GM18907 (cell line): ENCODE measurements around the gene AGAP5.
"Not testable (repeated sequence)": the region's sequence is repeated elsewhere in the genome, so short reads cannot be mapped to it uniquely, and the experiment has no call there.

ENCODE experiments used
- ATAC-seq: cut with Tn5 transposase; IDR thresholded peaks from one replicate; pipeline ENCODE4 v1.9.1; 2021; ENCODE audit warnings: mild to moderate bottlenecking, moderate library complexity; ENCODE audit not compliant: unreplicated experiment

AGAP5 gene

DNA sequence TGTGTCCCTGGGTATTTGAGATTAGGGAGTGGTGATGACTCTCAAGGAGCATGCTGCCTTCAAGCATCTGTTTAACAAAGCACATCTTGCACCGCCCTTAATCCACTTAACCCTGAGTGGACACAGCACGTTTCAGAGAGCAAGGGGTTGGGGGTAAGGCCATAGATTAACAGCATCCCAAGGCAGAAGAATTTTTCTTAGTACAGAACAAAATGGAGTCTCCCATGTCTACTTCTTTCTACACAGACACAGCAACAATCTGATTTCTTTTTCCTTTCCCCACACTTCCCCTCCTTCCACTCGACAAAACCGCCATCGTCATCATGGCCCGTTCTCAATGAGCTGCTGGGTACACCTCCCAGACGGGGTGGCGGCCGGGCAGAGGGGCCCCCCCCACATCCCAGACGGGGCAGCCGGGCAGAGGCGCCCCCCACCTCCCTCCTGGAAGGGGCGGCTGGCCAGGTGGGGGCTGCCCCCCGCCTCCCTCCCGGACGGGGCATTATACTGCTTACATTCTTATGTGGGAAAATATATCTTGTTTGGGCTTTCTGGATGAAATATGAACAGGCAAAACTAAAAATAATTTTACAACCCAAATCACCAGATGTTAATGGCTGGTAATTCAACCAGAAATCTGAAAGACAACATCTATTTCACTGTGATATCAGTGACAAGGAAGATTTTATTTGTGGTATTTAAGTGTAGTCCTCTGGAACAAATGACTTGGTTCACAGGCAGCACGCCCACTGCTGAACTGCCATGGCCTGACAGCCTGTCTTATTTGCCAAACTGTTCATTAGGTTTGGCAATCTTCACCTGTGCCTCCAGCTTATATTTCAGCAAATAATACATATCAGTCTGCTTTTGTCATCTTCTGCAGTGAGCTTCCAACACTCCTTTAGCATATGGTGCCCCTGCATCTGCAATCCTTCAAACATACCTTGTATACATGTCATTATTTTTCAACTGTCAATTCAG, 17.6 kb upstream of the AGAP5 start:
- not testable (repeated sequence) for ATAC-seq

DNA sequence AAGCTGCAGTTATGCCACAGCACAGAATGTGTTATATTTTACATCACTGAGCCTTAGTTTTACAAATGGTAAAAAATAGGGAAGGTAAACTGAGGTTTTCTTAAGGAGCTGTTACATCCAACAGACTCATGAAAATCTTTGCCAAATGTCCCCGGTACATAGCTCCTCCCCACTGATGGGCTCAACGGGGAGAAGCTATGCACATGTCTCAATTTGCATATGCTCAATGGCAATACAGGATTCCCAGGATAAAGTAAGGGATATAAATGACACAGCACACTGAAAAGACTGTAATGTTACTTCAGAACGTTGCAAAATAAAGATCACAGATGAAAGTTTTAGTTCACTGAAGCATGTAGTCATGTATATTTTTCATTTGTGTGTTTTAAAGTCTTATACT, 16.6 kb upstream of the AGAP5 start:
- ATAC-seq: not testable (repeated sequence)

- not testable (repeated sequence) for ATAC-seq
Observed at GRCh38 chr10:73713912-73714311, 16.0 kb upstream of the AGAP5 start.

DNA sequence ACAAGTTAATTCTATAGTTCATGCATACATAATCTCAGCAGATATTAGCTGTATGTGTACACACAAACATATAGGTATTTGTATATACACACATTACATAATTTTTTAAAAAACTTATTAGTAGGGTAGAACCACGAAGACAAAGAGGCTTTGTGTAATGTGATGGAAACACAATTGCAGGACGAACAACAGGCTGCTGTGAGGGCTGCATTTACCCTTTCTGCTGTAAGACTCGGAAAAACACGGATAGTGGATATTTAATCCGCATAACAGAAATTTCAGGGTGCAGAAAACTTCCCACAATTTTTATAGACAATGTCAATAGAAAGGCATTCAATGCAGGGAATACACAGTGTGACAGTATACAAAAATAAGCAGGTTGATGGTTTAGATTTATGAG, 13.8 kb upstream of the AGAP5 start:
- not testable (repeated sequence) for ATAC-seq

DNA sequence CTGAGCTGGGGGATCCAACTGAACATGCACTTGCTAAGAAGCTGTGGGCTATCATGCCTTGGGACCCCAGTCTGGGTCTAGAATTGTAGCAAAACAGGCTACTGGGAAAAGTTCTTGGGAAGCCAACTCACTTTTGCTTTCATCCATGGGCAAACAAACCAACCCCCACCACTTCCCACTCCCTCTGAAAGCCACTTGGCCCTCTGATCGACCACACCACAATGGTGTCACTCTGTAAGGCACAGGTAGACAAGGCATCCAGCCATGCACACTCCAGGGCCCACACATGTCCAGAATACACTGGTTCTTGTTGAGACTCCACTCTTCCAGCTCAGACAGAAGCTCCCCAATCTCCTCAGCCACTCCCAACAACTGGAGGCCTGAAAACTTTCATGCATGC, 10.2 kb upstream of the AGAP5 start:
- ATAC-seq: not testable (repeated sequence)

GRCh38 chr10:73707628-73708027, 9.7 kb upstream of the AGAP5 start:
- not testable (repeated sequence) for ATAC-seq

GRCh38 chr10:73706488-73706887, 8.6 kb upstream of the AGAP5 start:
- not testable (repeated sequence) for ATAC-seq

GRCh38 chr10:73705506-73706072, 7.7 kb upstream of the AGAP5 start:
- ATAC-seq: not testable (repeated sequence)

GRCh38 chr10:73703924-73704323, 6.0 kb upstream of the AGAP5 start:
- ATAC-seq: not testable (repeated sequence)

DNA sequence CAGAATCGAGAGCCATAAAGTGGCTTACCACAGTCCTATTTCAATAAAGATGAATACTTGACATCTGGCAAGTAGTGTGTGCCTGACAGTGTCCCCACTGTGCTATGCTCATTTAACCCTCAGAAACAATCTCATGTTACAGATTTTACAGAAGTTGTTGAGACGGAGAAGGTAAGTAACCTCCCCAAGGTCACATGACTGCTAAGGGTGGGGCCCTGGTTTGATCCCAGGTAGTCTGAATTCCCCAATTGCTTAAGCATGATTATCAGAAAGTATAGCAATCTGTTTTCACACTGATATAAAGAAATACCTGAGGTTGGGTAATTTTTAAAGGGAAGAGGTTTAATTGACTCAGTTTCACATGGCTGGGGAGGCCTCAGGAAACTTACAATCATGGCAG, 910 bp upstream of the AGAP5 start:
- ATAC-seq: not testable (repeated sequence)

GRCh38 chr10:73695302-73695701, 2.6 kb downstream of the AGAP5 start:
- not testable (repeated sequence) for ATAC-seq

- ATAC-seq: not testable (repeated sequence)
Observed at GRCh38 chr10:73690755-73691154, 7.2 kb downstream of the AGAP5 start.

GRCh38 chr10:73689596-73689995, 8.3 kb downstream of the AGAP5 start:
- not testable (repeated sequence) for ATAC-seq

DNA sequence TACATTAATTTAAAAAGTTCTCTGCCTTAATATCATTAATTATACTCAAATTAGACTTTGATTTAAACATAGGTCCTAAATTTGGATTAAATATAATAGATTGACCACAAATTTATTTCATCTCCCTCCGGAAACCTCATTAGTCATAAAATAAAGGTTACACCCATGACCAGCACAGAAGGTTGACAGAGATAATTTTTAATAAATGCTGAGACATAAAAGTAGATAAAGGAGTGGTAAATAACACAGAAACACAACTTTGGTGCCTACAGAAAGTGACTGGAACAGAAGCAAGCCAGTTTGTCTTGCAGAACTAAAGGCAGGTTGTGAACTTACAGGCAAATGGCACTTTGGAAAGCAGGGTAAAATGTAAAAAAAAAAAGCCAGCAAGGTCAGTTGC, 10.3 kb downstream of the AGAP5 start:
- not testable (repeated sequence) for ATAC-seq

GRCh38 chr10:73674546-73674945, 23.4 kb downstream of the AGAP5 start:
- not testable (repeated sequence) for ATAC-seq

DNA sequence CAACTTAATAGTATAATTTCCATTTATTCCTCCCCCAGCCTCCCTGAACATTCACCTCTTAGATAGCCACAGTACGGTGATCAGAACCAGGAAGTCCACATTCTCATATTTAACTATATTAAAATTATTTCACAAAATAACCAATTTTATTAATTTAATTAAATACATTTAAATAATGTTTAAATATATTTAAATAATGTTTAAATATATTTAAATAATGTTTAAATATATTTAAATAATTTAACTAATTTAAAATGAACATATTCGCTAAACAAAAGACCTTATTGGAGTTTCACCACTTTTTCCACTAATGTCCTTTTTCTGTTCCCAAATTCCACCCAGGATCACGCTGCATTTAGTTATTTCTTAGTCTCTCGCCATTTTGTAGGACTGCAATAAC, 29.5 kb downstream of the AGAP5 start:
- ATAC-seq: not testable (repeated sequence)

DNA sequence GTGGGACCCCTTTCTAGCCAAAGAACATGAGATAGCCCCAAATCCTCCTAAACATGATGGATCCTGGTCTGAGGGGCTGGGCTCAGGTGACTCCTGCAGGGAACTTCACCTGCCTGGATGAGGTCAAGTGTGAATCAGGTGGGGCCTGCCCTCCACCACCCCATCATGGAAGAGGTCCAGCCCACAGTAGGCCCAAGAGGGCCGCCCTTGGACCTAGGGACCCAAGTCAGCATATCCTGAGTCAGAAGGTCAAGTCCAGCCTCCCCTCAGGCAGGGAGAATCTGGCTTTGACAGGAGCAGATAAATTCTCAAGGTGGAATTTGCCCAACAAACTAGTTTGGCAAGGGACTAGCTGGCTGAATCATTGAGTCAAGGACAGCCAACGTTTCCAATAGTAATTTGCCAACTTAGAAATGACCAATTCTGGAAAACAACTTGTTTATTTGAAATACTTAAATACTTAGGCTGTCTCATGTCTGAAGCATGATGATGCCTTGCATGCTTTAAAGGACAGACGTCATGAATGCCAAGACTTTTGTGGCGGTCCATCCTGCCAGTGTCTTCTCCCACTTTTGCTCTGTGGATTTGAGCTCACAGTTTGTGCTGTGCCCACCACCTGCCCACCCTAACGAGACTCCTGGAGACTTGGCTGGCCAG, 31.6 kb downstream of the AGAP5 start:
- not testable (repeated sequence) for ATAC-seq

- ATAC-seq: not testable (repeated sequence)
Observed at GRCh38 chr10:73665581-73665980, 32.3 kb downstream of the AGAP5 start.

- not testable (repeated sequence) for ATAC-seq
Observed at GRCh38 chr10:73664156-73665040, 33.5 kb downstream of the AGAP5 start.

DNA sequence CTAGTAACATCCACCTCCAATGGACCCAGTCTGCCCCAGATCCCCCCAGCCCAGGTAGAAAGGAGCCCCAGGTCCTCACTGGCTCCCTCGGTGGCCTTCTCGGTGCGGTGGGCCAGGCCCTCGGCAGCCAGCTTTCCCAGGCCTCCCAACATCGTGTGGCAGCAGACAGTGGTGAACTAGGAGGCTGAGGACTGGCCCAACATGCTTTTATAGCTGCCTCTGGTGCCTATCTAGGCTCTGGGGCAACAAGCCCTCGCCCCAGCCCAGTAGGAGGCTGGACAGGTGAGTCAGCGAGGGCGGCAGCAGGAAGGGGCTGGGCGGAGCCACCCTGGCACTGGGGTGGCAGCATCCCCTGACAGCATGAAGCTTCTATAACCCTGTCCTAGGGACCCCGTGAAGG, 34.3 kb downstream of the AGAP5 start:
- not testable (repeated sequence) for ATAC-seq
